Heart left ventricle (tissue), 13 donors: ENCODE data around the gene COPS6.
A peak's percentile ranks its signal among the peaks of the same experiment; 100 is the strongest.

Experiments used
- CTCF ChIP-seq, 12 donors: fragments of 200-600 bp; sonication (generic) in 4 of 12; IDR thresholded peaks; one replicate each; pipeline versions ENCODE4 v1.5.0 to v1.8.0; 2018 to 2022; ENCODE audit warnings: antibody characterized with exemption in 12 of 12, mild to moderate bottlenecking in 5 of 12
- POLR2A ChIP-seq, 2 donors: fragments of 450-650 bp; IDR thresholded peaks; one replicate each; pipeline ENCODE4 v1.6.1; 2017; ENCODE audit warnings: antibody characterized with exemption in 2 of 2, mild to moderate bottlenecking in 2 of 2, moderate library complexity in 2 of 2
- donor health status: ischemic (EF 13 %, LVEDD 7.1; RV severe dilation, severe dysfunction).
- donor health status: DM: no; HTN: yes; CAD: no.
- donor health status: DM: no; HTN: no; CAD: no.
- donor health status: ischemic (EF 25% LVEDD 6.9; RV normal size, moderate dysfunction).
- donor health status: ischemic (EF 25% LVEDD 5.7; RV mildly dilated, moderate dysfunction).
- donor health status: ischemic (EF 35%, LVEDD 5.7; RV mildly dilated, moderate dysfunction).
- donor health status: nonischemic (EF 11% LVEDD 7.7; RV severe dilation, severe dysfunction).
- donor health status: DM: yes; HTN: yes; CAD: no.
- donor health status: PGD.
- donor health status: ischemic (EF 29% LVEDD 5.4; RV normal size, mild dysfunction).
- donor health status: nonischemic (EF 23%, LVEDD 6.1; RV moderate dilation, normal function).

DNA sequence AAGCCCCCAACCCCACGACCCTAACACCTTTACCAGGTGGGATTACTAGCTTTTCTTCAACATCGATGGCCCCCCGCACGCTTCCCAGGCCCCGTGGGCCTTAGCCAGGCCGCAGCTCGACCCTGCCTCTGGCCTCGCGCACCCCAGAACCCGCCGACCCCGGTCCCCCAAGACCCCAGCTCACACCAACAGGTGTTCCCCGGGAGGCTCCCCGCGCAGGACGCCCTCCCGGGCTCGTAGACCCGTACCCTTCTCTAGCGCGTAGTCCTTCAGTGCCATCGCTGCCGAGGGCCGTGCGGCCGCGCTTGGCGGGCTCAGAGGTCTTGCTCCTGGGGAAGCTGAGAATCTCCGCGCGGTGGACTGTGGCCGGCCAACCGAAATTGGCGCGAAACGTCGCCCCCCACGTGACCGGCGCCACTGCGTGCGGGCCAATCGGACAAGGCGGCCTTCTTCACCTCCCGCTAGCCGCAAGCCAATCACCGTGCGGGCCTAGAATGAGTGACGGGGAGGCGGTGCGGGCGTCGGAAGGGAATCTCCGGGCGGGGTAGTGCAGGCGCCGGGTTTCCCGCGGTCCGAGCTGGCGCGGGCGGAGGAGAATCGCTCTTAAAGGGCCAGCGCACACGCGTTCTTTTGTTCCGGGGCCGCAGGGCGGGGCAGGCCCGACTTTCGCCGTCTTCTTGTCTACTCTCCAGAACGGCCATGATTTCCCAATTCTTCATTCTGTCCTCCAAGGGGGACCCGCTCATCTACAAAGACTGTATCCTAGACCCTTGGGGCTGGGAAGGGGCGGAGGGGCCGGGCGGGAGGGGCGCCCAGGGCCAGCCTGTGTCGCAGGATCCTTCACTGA is 12.5 kb downstream of the COPS6 start, which contains the start of the genes AP4M1 and MCM7:
- no peak for TF ChIP-seq CTCF (IDR thresholded peaks at IDR 0.05)
- TF ChIP-seq POLR2A (IDR thresholded peaks at IDR 0.05) = peak in 1 of 2 donors; percentile 40
